ENCODE measurements around the gene EDN2. TPM values are rescaled to one million over a fixed set of nuclear protein-coding genes. Genes with fewer than 3 reads are reported as not detected.

The EDN2 gene
- total and polyA plus RNA-seq, 2 donors from 2014 or later = 2.3 to 2.9 TPM

- Histone ChIP-seq H3K27me3 (ENCODE audit: control insufficient read depth, insufficient read depth, low read length) (no peaks in the 10 kb centered on the region), H3K27ac (ENCODE audit: low read depth in 2 of 2, low read length in 2 of 2) (no peak overlapping the region), H3K9ac (ENCODE audit: low read length in 3 of 3) (no peak overlapping the region), H3K4me1 (ENCODE audit: control insufficient read depth in 2 of 3, insufficient read depth in 2 of 3, low read depth in 1 of 3, low read length in 3 of 3) (no peaks in the 10 kb centered on the region), H3K4me3 (ENCODE audit: low read length in 3 of 3) (no peak overlapping the region), H3K36me3 (ENCODE audit: control insufficient read depth in 2 of 3, insufficient read depth in 3 of 3, low read length in 3 of 3) (no peaks in the 10 kb centered on the region), H3K9me3 (ENCODE audit: control insufficient read depth in 2 of 3, insufficient read depth in 1 of 3, low read length in 3 of 3) (no peaks in the 10 kb centered on the region)
- no peak for DNase-seq
- no peak for TF ChIP-seq CTCF (IDR thresholded peaks at IDR 0.05; ENCODE audit: borderline replicate concordance, extremely low read depth, insufficient read depth)
- intact Hi-C loops (cut with DNase I) = no loop called here
- FAIRE-seq = no peak
Measured at GRCh38 chr1:41523071-41523470, 38.6 kb upstream of the EDN2 start.

- Histone ChIP-seq H3K4me3 (ENCODE audit: low read length in 3 of 3) (no peak overlapping the region), H3K36me3 (ENCODE audit: control insufficient read depth in 2 of 3, insufficient read depth in 3 of 3, low read length in 3 of 3) (no peaks in the 10 kb centered on the region), H3K4me1 (ENCODE audit: control insufficient read depth in 2 of 3, insufficient read depth in 2 of 3, low read depth in 1 of 3, low read length in 3 of 3) (peaks cover 0 to 7% (median 3%) of the 10 kb centered on the region in 3 donors), H3K9me3 (ENCODE audit: control insufficient read depth in 2 of 3, insufficient read depth in 1 of 3, low read length in 3 of 3) (no peaks in the 10 kb centered on the region), H3K9ac (ENCODE audit: low read length in 3 of 3) (no peak overlapping the region), H3K27ac (ENCODE audit: low read depth in 2 of 2, low read length in 2 of 2) (no peak overlapping the region), H3K27me3 (ENCODE audit: control insufficient read depth, insufficient read depth, low read length) (no peaks in the 10 kb centered on the region)
- peak in 2 of 5 donors; percentile 53 to 67 for DNase-seq
- no peak for TF ChIP-seq CTCF (IDR thresholded peaks at IDR 0.05; ENCODE audit: borderline replicate concordance, extremely low read depth, insufficient read depth)
- FAIRE-seq = no peak
- intact Hi-C loops (cut with DNase I) = no loop called here
Measured at GRCh38 chr1:41521766-41522165, 37.3 kb upstream of the EDN2 start.

- DNase-seq (no peak), FAIRE-seq (no peak)
- Histone ChIP-seq H3K36me3 (ENCODE audit: control insufficient read depth in 2 of 3, insufficient read depth in 3 of 3, low read length in 3 of 3) (no peaks in the 10 kb centered on the region), H3K9me3 (ENCODE audit: control insufficient read depth in 2 of 3, insufficient read depth in 1 of 3, low read length in 3 of 3) (no peaks in the 10 kb centered on the region), H3K4me3 (ENCODE audit: low read length in 3 of 3) (no peak overlapping the region), H3K27ac (ENCODE audit: low read depth in 2 of 2, low read length in 2 of 2) (no peak overlapping the region), H3K9ac (ENCODE audit: low read length in 3 of 3) (no peak overlapping the region), H3K4me1 (ENCODE audit: control insufficient read depth in 2 of 3, insufficient read depth in 2 of 3, low read depth in 1 of 3, low read length in 3 of 3) (peaks cover 0 to 8% (median 7%) of the 10 kb centered on the region in 3 donors), H3K27me3 (ENCODE audit: control insufficient read depth, insufficient read depth, low read length) (no peaks in the 10 kb centered on the region)
- intact Hi-C loops (cut with DNase I) = no loop called here
- no peak for TF ChIP-seq CTCF (IDR thresholded peaks at IDR 0.05; ENCODE audit: borderline replicate concordance, extremely low read depth, insufficient read depth)
Measured at GRCh38 chr1:41520951-41521752, 36.7 kb upstream of the EDN2 start.
